SK-N-SH treated with all-trans-retinoic acid at 6 μM for 48 hours (cell line): ENCODE measurements around the gene PEPD.

Experiments
- GLIS3 ChIP-seq: fragments of 250-450 bp; sonication (Bioruptor Pico); IDR thresholded peaks from 2 replicates; pipeline ENCODE4 v1.5.0; 2020; ENCODE audit warnings: mild to moderate bottlenecking, moderate library complexity
- PATZ1 ChIP-seq: fragments of 250-450 bp; sonication (Bioruptor Pico); IDR thresholded peaks from 2 replicates; pipeline ENCODE4 v1.8.0; 2020; ENCODE audit warnings: mild to moderate bottlenecking, moderate library complexity, borderline replicate concordance
- PPARA ChIP-seq: fragments of 250-450 bp; sonication (Bioruptor Pico); IDR thresholded peaks from 2 replicates; pipeline ENCODE4 v1.5.0; 2020; ENCODE audit warnings: mild to moderate bottlenecking, borderline replicate concordance
- ZC3H10 ChIP-seq: fragments of 250-450 bp; sonication (Bioruptor Pico); IDR thresholded peaks from 2 replicates; pipeline ENCODE4 v1.5.1; 2021; ENCODE audit warnings: mild to moderate bottlenecking, moderate library complexity

GRCh38 chr19:33441277-33441699 is 80.3 kb downstream of the PEPD start:
- TF ChIP-seq GLIS3 (CRISPR knock-in tag) = no peak
- TF ChIP-seq PATZ1 (CRISPR knock-in tag) = no peak
- no peak for TF ChIP-seq PPARA (CRISPR knock-in tag)
- no peak for TF ChIP-seq ZC3H10 (CRISPR knock-in tag)
